Testis (tissue), 2 donors: Measurements from ENCODE around the gene RAMP3.

Source experiments
- POLR2A ChIP-seq: fragments of 450-650 bp; IDR thresholded peaks from one replicate; pipeline ENCODE4 v1.6.1; 2017; ENCODE audit warnings: antibody characterized with exemption, mild to moderate bottlenecking, moderate library complexity
- TF ChIP-seq, protein P1 (sequence below), 3 experiments: fragments of 450-650 bp in 2 of 3; fragments of 200-600 bp in 1 of 3; sonication (generic) in 1 of 3; IDR thresholded peaks; one replicate each; pipeline ENCODE4 v1.5.1; 2016 to 2019; ENCODE audit warnings: antibody characterized with exemption in 3 of 3, mild to moderate bottlenecking in 2 of 3, moderate library complexity in 1 of 3

DNA sequence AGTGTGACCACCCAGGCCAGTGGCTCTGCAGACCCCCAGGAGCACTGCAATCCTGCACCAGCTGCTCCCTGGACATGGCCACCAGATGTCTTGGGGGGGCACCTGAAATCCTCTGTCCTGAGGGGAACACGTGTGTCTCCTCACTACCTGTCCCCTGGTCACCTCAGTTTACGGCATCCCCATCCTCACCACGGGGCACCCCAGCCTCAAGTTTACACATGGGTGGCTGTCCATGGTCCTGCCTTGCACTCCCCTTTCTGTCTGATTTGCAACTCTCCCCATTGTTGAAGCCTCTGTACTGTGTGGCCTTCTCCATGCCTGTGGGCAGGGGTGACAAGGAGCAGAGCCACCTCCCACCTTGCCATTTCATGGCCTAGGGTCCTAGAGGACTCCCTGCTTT is 67.2 kb downstream of the RAMP3 start:
- TF ChIP-seq POLR2A = no peak
- TF ChIP-seq, protein P1, sequence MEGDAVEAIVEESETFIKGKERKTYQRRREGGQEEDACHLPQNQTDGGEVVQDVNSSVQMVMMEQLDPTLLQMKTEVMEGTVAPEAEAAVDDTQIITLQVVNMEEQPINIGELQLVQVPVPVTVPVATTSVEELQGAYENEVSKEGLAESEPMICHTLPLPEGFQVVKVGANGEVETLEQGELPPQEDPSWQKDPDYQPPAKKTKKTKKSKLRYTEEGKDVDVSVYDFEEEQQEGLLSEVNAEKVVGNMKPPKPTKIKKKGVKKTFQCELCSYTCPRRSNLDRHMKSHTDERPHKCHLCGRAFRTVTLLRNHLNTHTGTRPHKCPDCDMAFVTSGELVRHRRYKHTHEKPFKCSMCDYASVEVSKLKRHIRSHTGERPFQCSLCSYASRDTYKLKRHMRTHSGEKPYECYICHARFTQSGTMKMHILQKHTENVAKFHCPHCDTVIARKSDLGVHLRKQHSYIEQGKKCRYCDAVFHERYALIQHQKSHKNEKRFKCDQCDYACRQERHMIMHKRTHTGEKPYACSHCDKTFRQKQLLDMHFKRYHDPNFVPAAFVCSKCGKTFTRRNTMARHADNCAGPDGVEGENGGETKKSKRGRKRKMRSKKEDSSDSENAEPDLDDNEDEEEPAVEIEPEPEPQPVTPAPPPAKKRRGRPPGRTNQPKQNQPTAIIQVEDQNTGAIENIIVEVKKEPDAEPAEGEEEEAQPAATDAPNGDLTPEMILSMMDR (IDR thresholded peaks at IDR 0.05) = no peak
